GM12801 (cell line): ENCODE results near the gene SLC9A2.

ENCODE experiments used
- TF ChIP-seq, protein P1 (sequence below): IDR thresholded peaks from one replicate; pipeline ENCODE4 v1.5.1; 2011; ENCODE audit warnings: control low read depth; ENCODE audit not compliant: insufficient read length; ENCODE audit errors: extremely low read depth

Gene SLC9A2

DNA sequence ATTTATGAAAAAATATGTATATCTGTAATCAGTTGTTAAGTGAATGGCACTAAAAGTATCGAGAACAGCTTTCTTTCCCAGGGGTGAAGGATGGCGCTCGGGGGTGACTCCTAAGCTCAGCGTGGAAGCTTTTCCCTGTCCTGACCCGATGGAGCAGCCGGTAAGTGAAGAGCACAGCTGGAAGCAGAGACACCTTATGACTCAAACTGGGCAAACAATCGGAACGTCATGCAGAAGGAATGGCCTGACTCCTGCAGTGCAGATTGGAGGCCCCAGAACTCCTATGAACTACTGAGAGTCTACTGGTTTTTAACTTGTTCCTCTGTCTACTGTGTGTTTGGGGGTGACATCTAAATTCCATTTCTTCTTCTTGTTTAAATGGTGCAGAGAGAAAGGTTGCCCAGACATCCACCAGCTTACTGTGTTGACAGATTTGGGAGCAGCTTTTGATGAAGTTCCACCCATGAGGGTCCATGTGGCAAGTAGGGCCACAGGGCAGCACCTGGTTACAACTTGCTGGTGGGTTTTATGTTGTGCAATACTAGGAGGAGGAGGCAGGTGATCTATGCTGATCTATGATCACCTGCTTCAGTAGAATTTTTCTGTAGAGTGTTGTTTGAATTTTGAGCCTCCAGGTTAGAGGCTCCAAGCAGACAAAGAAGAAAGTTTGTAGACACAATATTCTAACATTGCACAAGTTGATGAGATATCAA lies 89.7 kb downstream of the SLC9A2 start:
- TF ChIP-seq, protein P1, sequence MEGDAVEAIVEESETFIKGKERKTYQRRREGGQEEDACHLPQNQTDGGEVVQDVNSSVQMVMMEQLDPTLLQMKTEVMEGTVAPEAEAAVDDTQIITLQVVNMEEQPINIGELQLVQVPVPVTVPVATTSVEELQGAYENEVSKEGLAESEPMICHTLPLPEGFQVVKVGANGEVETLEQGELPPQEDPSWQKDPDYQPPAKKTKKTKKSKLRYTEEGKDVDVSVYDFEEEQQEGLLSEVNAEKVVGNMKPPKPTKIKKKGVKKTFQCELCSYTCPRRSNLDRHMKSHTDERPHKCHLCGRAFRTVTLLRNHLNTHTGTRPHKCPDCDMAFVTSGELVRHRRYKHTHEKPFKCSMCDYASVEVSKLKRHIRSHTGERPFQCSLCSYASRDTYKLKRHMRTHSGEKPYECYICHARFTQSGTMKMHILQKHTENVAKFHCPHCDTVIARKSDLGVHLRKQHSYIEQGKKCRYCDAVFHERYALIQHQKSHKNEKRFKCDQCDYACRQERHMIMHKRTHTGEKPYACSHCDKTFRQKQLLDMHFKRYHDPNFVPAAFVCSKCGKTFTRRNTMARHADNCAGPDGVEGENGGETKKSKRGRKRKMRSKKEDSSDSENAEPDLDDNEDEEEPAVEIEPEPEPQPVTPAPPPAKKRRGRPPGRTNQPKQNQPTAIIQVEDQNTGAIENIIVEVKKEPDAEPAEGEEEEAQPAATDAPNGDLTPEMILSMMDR: no peak

DNA sequence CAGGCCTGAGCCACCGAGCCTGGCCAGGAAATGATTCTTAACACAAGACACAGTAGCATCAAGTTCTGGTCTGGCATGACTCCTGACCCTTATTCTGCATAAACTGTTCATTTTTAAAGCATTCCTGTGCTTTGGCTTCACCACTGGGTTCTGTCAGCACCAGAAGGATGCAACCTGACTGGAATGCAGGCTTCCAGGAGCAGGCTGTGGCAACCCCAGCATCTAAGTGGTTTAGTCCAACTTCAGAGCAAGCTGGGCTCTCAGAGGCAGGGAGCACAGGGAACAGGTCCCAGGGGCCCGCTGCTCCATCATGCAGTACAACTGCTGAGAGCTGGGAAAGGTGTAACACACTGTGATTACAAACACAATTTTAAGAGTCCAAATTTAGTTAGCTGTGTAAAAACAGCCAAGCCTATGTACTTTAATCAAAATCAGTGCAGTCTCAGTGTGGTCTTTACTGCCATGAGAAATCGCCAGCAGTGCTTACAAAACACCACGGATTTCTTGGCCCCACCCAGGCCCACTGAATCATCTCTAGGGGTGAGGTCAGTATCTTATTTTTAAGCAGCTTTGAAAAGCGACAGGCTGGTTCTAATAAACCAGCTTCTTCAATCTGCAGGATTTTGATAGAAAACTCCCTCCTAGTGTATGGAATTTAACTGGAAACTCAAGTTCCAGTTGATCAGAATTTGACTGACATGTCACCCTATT lies 98.1 kb downstream of the SLC9A2 start:
- TF ChIP-seq, protein P1: no peak

DNA sequence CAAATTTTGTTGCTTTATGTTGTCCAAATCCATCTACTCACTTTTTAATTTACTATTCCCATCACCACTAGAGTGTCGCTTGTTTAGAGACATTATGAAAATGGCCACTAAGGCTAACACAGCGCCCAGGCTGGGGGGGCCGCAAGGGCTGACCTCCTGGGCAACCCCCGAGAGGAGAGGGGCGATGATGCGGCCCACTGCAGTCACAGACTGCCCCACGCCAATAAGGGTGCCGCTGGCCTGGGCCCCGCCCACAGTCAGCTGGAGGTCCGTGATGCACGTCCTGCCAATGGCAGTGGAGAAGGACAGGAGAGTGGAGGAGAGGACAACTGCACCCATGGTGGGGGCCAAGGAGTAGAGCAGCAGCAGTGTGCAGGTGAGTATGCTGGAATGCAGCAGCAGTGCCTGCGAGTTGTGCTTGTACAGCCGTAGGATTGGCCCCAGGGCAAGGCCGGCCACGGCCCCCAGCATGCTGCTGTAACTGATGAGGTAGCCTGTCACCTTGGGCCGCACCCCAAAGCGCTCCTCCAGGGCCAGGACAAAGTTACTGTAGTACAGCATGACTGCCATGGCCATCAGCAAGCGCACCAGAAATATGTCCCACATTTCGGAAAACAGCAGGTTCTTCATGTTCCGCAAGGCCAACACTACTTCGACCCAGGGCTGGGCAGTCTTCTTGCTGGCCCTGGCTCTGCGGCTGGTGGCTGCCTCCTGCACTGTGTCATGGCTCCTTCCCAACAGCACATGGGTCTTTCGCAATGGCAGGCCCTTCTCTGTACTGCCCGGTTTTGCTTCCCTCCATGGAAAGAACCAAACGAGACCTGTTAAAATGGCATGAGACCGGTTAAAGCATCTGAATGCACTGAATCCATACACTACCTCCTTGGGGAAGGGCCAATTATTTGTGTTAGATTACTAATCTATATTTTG lies 99.3 kb downstream of the SLC9A2 start:
- TF ChIP-seq, protein P1: no peak

DNA sequence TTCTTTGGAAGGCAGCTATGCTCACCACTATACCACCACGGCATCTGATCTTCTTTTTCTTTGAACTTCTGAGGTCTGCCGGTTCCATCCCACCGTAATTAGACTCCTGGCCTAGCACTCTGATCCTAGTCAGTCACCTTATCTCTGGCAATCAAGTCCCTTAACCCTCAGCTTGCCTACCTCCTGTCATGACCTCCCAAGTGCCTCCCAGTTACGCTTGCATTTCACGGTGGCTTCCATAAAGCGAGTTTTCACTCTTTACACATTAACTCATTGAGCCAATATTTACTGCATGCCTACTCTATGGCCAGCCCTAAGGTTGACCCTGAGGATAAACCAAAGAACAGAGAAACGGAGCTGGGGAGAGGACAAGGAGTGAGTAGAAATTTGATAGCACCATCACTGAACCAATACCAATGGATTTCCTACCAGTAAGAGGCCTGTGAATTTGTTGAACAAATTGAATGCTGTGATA lies 104.7 kb downstream of the SLC9A2 start:
- TF ChIP-seq, protein P1: no peak

DNA sequence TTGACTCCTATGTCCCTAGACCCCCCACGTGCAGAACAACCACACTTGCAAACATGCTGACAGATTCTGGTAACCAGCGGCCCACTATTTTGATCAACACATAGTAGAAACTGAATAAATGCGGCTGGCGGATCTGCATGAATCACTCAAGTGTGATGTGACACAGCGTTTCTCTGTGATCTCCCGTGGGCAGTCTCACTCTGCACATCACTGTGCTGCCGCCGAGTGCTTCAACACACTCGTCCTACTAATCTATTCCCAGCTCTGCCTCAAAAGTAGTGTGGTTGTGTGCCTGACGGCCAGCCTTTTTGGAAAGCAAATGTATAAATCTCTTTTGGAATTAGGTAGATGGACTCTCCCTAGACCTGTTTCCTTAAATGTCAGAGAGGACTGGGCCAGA lies 105.2 kb downstream of the SLC9A2 start:
- TF ChIP-seq, protein P1: no peak

DNA sequence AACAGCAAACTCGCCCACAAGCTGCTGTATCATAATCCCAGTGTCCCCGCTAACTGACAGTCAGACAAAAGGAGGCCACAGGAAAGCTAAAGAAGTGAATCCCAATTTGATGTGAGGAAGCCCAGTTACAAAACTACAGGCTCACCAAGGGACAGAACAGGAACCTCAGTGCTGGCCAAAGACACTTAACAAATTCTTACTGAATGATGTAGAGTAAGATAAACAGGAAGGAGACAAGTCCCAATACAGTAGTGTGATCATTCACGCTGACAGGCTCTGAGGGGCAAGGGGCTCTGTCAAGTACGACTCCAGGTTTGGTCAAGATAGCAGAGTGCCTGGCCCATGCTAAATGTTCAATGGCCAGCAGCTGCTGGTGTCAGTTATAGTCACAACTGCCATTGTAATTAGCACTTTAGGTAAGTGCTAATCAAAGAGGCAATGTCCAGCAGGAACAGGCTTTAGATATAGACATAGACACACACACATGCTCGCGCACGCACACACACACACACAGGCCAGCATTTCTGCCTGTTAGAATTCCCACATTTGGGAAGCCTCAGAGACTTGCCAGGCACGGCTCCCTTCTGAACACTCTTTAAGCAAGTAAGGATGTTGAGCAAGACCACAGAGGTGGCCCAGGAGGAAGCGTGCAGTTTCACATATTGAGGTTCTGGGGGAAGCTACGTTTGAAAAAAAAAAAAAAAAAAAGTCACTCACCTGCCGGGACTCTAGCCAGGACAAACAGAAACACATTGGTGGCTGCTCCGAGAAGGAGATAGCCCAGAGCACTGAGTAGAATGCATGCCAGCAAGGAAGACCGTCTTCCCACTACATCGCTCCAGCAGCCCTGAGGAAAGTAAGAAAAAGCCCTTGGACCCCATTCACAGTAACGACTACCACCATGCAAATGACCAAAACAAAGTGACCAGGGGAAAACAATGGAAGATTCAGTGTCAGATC lies 107.1 kb downstream of the SLC9A2 start:
- TF ChIP-seq, protein P1: no peak
